Heart right ventricle (tissue), 16 donors: ENCODE measurements around the gene FLNC. TPM values are rescaled to one million over a fixed set of nuclear protein-coding genes. Genes with fewer than 3 reads are reported as not detected.

Source experiments
- ATAC-seq, 8 donors: fragments of 200-7000 bp; cut with Tn5 transposase; one replicate each; pipeline ENCODE4 v1.9.1; 2020; ENCODE audit warnings: mild to moderate bottlenecking in 8 of 8, moderate library complexity in 8 of 8, moderate number of reproducible peaks in 1 of 8
- DNase-seq, 2 donors: peaks; one replicate each; pipeline ENCODE4 v3.0.0-alpha.2; 2020
- H3K27ac ChIP-seq, 10 donors: fragments of 200-600 bp; sonication (generic) in 2 of 10; one replicate each; pipeline versions ENCODE4 v1.5.0 to v1.8.0; 2020 to 2022; ENCODE audit warnings: mild to moderate bottlenecking in 3 of 10
- H3K27me3 ChIP-seq, 7 donors: fragments of 200-600 bp; one replicate each; pipeline ENCODE4 v1.8.0; 2021 to 2022; ENCODE audit warnings: mild to moderate bottlenecking in 2 of 7
- H3K36me3 ChIP-seq, 9 donors: fragments of 200-600 bp; sonication (generic) in 1 of 9; one replicate each; pipeline versions ENCODE4 v1.5.0 to v1.8.0; 2020 to 2022; ENCODE audit warnings: mild to moderate bottlenecking in 2 of 9
- H3K4me1 ChIP-seq, 9 donors: fragments of 200-600 bp; sonication (generic) in 1 of 9; one replicate each; pipeline versions ENCODE4 v1.5.0 to v1.8.0; 2020 to 2022; ENCODE audit warnings: mild to moderate bottlenecking in 4 of 9
- H3K4me3 ChIP-seq, 10 donors: fragments of 200-600 bp; sonication (generic) in 2 of 10; one replicate each; pipeline versions ENCODE4 v1.5.0 to v1.8.0; 2020 to 2022; ENCODE audit warnings: mild to moderate bottlenecking in 7 of 10, moderate library complexity in 2 of 10
- H3K9me3 ChIP-seq, 11 donors: fragments of 200-600 bp in 10 of 11; sonication (generic) in 2 of 11; one replicate each; pipeline versions ENCODE4 v1.5.0 to v1.8.0; 2013 to 2022; ENCODE audit warnings: mild to moderate bottlenecking in 2 of 11, control low read depth in 1 of 11, moderate library complexity in 1 of 11
- WGBS, 2 donors: extraction: QIAGEN DNeasy Blood & Tissue Kit; methylation state at CpG; one replicate each; pipeline ENCODE4 v1.1.7; 2013; ENCODE audit warnings: inconsistent platforms in 1 of 2; 5-methylcytosine and 5-hydroxymethylcytosine counted together
- intact Hi-C, 10 donors: fragments of 100-400 bp; cut with DNase I; formaldehyde crosslinking; loops; one replicate each; pipeline versions ENCODE4 v1.11.1 to v1.14.2; 2022
- polyA plus RNA-seq, 2 donors: library from polyadenylated mRNA; stranded (reverse); fragments of 200-250 nt; gene quantifications; one replicate each; pipeline ENCODE4 v1.2.3, GENCODE V29; 2013
- total RNA-seq, 10 donors: library from RNA; stranded (reverse); fragmentation: NEBNext Ultra II Directional in 3 of 10; extraction: Animal tissue kit (Norgen Biotek cat#: 25700) in 3 of 10; gene quantifications; one replicate each; pipeline versions ENCODE4 v1.2.1 to v1.2.4, GENCODE V29; 2021 to 2023
- TF ChIP-seq, protein P1 (sequence below), 9 donors: fragments of 200-600 bp; sonication (generic) in 2 of 9; IDR thresholded peaks; one replicate each; pipeline versions ENCODE4 v1.5.0 to v1.8.0; 2021 to 2022; ENCODE audit warnings: antibody characterized with exemption in 9 of 9, mild to moderate bottlenecking in 5 of 9, moderate library complexity in 1 of 9
- donor health status: Arrhythmogenic right ventricular cardiomyopathy.
- donor health status: ischemic (EF 13 %, LVEDD 7.1; RV severe dilation, severe dysfunction).
- donor health status: healthy with polysubstance abuse.
- donor health status: DM: no; HTN: yes; CAD: no.
- donor health status: DM: no; HTN: no; CAD: no.
- donor health status: ischemic (EF 25% LVEDD 6.9; RV normal size, moderate dysfunction).
- donor health status: ischemic (EF 25% LVEDD 5.7; RV mildly dilated, moderate dysfunction).
- donor health status: healthy.
- donor health status: DM: yes; HTN: yes; CAD: no.
- donor health status: Ischemic cardiomyopathy.
- donor health status: ischemic (EF 35%, LVEDD 5.7; RV mildly dilated, moderate dysfunction).
- donor health status: nonischemic (EF 11% LVEDD 7.7; RV severe dilation, severe dysfunction).
- donor health status: DM: yes; HTN: yes; CAD: no.
- donor health status: PGD.
- donor health status: ischemic (EF 29% LVEDD 5.4; RV normal size, mild dysfunction).
- donor health status: nonischemic (EF 23%, LVEDD 6.1; RV moderate dilation, normal function).

Gene FLNC
- total and polyA plus RNA-seq, 12 donors, result 223 to 2,445 (median 1,163) TPM

DNA sequence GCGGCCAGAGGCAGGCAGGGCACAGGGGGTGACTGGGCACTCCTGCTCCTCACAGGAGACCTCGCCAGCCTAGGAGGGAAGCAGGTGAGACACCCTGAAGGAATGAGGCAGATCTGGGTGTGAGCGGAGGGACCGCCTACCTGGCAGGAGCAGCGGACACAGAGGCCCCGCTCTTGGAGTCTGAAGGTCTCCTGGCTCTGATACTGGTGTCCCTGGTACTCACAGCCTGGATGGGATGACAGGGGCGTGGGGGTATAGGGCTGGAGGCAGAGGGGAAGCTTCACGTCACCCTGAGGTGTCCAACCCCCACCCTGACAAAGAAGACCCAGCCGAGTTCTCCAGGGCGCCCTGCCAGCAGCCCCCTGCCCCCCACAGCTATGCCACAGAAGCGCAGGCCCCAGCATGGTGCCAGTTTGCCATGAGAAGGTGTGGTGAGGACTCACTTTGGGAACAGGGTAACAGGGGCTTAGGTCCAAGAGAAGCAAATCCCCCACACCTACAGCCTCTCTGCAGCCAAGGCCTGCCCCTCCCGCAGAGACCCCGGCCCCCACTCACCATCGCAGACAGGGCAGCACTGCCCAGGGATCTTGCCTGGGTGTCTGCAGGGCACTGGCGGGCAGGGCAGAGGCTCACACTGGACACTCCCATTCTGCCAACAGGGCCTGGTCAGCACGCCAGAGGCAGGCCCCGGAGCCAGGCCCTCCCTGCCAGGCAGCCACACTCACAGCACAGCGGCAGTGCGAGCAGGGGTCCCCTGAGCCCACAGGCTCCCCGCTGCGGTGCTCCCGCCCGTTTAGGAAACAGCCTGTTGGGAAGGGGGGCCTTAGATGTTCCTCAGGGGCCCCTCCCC lies 63.3 kb downstream of the FLNC start:
- peak in 1 of 8 donors; percentile 14 for ATAC-seq
- no peak for DNase-seq
- WGBS, 2 donors, result 89 to 92% methylated on average over 23 of the region's 23 CpGs

DNA sequence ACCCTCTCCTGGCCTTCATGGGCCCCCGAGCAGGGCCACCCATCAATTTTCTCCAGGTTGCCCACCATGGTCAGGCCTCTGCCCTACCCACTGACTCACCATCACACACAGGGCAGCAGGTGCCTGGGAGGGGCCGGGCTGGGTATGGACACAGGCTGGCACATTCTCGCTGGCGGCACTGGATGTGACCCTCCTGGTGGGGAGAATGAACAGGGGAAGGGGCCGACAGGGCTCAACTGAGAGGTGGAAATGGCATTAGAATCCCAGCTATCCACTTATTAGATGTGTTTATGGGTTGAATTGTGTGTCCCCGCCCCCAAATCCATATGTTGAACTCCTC lies 63.9 kb downstream of the FLNC start:
- H3K36me3 ChIP-seq, result no peaks in the 10 kb centered on the region
- 92% methylated on average over 6 of the region's 6 CpGs for WGBS, 2 donors
- peaks cover 0 to 5% (median 0%) of the 10 kb centered on the region in 9 donors for H3K4me1 ChIP-seq
- peaks cover 11 to 34% (median 13%) of the 10 kb centered on the region in 7 donors for H3K27me3 ChIP-seq
- no peak overlapping the region for H3K4me3 ChIP-seq
- TF ChIP-seq, protein P1, sequence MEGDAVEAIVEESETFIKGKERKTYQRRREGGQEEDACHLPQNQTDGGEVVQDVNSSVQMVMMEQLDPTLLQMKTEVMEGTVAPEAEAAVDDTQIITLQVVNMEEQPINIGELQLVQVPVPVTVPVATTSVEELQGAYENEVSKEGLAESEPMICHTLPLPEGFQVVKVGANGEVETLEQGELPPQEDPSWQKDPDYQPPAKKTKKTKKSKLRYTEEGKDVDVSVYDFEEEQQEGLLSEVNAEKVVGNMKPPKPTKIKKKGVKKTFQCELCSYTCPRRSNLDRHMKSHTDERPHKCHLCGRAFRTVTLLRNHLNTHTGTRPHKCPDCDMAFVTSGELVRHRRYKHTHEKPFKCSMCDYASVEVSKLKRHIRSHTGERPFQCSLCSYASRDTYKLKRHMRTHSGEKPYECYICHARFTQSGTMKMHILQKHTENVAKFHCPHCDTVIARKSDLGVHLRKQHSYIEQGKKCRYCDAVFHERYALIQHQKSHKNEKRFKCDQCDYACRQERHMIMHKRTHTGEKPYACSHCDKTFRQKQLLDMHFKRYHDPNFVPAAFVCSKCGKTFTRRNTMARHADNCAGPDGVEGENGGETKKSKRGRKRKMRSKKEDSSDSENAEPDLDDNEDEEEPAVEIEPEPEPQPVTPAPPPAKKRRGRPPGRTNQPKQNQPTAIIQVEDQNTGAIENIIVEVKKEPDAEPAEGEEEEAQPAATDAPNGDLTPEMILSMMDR (IDR thresholded peaks at IDR 0.05), result no peak
- peaks cover 0 to 4% (median 0%) of the 10 kb centered on the region in 11 donors for H3K9me3 ChIP-seq
- H3K27ac ChIP-seq, result no peak overlapping the region
- DNase-seq (no peak), ATAC-seq (no peak)
- intact Hi-C loops, result loop anchor here in 1 of 10 donors (10.0 kb wide), 1 partner anchor 229 kb away; no protein-coding TSS in a partner anchor

More for the DNA sequence above, 63.3 kb downstream of the FLNC start:
- TF ChIP-seq, protein P1 (IDR thresholded peaks at IDR 0.05), result no peak
- intact Hi-C loops, result loop anchor here in 1 of 10 donors (10.0 kb wide), 1 partner anchor 229 kb away; no protein-coding TSS in a partner anchor
- peaks cover 11 to 40% (median 13%) of the 10 kb centered on the region in 7 donors for H3K27me3 ChIP-seq
- peaks cover 0 to 5% (median 0%) of the 10 kb centered on the region in 9 donors for H3K4me1 ChIP-seq
- H3K27ac ChIP-seq, result no peak overlapping the region
- no peaks in the 10 kb centered on the region for H3K36me3 ChIP-seq
- no peaks in the 10 kb centered on the region for H3K9me3 ChIP-seq
- H3K4me3 ChIP-seq, result no peak overlapping the region

DNA sequence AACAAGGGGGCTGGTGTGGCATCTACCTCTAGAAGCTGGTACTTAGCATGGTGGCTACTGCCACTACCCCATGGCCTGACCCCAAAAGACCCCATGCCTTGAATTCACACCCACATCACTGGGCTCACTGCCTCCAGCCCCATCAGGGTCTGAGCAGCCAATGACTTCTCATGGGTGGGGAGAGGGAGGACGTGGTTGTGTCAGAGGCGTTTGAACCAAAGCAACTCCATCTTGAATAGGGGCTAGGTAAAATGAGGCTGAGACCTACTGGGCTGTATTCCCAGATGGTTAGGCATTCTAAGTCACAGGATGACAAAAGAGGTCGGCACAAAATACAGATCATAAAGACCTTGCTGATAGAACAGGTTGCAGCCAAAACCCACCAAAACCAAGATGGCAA lies 65.1 kb downstream of the FLNC start:
- Histone ChIP-seq H3K9me3 (peaks cover 0 to 14% (median 0%) of the 10 kb centered on the region in 11 donors), H3K36me3 (no peaks in the 10 kb centered on the region), H3K27ac (no peak overlapping the region), H3K27me3 (peaks cover 9 to 22% (median 12%) of the 10 kb centered on the region in 7 donors), H3K4me3 (no peak overlapping the region), H3K4me1 (peaks cover 0 to 5% (median 0%) of the 10 kb centered on the region in 9 donors)
- TF ChIP-seq, protein P1 (IDR thresholded peaks at IDR 0.05), result no peak
- 79 to 80% methylated on average over 3 of the region's 3 CpGs for WGBS, 2 donors
- no peak for ATAC-seq
- intact Hi-C loops, result loop anchor here in 1 of 10 donors (10.0 kb wide), 1 partner anchor 231 kb away; no protein-coding TSS in a partner anchor
- no peak for DNase-seq

DNA sequence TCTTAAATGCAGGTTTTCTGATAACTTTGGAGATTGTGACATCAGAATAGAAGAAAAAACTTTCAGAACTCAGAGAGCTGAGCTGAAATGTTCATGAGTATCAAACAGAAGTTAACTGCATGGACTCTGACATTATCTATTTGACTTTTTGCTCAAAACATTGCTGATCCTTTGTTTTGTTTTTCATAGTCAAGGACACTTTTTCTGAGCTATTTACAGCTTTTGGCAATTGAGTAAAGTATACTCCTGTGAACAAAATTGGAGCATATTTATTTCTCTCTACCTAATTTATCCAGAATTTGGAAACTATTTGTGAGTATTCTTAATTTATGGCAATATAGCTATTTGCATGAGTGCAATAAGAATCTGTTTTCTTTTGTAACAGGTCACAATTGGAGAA lies 69.2 kb downstream of the FLNC start:
- H3K27me3 ChIP-seq, result peaks cover 0 to 6% (median 0%) of the 10 kb centered on the region in 7 donors
- H3K27ac ChIP-seq, result no peak overlapping the region
- no peaks in the 10 kb centered on the region for H3K36me3 ChIP-seq
- ATAC-seq (no peak), DNase-seq (no peak)
- H3K9me3 ChIP-seq, result peaks cover 0 to 14% (median 0%) of the 10 kb centered on the region in 11 donors
- no peaks in the 10 kb centered on the region for H3K4me1 ChIP-seq
- TF ChIP-seq, protein P1 (IDR thresholded peaks at IDR 0.05), result no peak
- no peak overlapping the region for H3K4me3 ChIP-seq
- intact Hi-C loops, result loop anchor here in 1 of 10 donors (10.0 kb wide), 1 partner anchor 235 kb away; no protein-coding TSS in a partner anchor
